Stimulated activated CD8-positive, alpha-beta memory T cell treated with anti-CD3 and anti-CD28 coated beads, Interleukin-2, amount 100 ng/mL, for 48 hours (primary cell): ENCODE data around the gene NBAS.

Experiments
- DNase-seq, 2 donors: peaks; one replicate each; pipeline ENCODE4 v3.0.0-alpha.2; 2020; ENCODE audit warnings: low read depth in 2 of 2

The NBAS gene

DNA sequence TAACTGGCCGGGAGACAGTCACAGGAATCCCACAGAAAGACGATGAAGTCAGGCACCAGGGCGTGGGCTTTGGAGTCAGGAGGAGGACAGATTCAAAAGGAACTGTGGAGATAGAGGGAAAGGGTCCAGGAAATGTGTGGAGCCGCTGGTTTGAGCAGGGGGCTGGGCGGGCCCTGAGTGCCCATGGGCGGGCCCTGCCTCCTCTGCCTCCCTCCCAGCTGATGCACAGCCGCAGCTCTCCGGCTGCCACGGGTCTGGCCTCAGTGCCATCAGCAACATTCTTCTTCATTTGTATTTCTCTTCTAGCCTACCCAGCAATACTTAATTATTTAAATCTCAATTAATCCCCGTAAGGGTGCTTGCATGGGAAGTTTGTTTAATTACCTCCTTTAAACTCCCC is 432.3 kb downstream of the NBAS start:
- DNase-seq = no peak

DNA sequence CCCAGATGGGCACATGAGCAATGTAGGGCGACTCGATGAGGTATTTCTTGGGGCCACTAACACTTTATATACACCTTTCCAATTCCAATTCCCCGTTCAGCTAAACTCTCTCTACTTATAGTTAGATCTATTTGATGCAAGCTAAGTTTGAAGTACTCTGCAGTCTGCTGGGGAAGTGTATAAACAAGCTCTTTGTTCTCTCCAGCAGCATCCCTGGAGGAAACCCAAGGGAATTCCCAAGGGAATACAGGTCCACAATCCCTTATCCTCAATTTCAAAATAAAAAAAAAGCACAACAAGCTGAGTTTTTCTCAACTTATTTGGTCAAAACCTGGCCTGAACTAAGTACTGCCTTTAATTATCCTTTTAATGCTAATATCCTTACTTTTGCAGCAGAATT is 433.3 kb downstream of the NBAS start:
- no peak for DNase-seq

DNA sequence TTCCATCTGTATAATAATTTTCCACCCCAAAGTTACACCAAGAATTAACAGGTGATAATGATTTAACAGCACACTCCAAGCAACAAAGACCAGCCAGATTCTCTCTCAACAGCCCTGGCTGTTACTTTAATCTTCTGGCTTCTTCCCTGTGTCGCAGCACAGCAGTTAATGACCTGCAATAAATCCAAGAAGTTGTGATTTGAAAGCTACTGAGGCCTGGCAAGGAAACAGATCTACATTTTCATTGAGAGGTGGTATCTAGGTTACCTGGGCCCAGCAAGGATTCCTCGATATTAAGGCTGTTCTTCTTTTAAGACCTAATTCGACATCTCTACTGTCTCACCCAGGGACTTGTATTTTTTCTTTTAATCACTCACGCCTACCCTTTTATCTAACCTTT is 433.8 kb downstream of the NBAS start:
- no peak for DNase-seq

DNA sequence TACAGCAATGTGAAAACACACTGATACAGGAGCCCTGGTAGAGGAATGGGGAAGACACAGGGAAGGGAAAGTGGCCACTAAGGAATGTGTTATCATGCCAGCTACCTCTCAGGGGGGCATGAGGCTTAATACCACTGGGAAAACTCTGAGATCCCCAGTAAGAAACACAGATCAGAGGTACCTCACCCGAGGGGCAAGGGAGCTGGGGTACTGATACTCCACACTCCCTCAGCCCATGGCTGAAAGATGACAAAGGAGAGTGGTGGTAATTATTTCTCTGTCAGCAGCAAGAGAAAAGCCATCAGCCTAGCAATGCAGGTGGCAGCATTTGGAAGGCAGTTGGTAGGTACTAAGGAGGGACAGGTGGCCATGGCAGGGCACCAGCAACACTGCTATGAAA is 434.8 kb downstream of the NBAS start:
- no peak for DNase-seq

DNA sequence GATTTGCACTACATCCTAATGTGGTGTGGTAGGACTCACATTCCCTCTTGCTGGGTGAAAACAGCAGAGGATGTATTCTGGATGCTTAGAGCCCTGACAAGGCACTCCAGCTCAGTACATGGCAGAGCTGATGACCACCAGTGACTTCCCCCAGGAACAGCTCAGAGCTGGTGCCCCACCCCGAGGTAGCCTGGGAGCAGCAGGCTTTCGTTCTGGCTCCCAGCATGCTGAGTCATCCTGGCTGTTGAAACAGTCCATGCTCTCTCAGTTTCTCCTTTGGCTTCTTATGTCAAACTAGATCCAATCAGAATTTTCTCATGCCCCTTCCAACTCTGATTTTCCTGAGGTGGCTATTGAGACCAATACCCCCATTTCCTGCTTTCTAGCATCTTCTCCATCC is 438.2 kb downstream of the NBAS start:
- no peak for DNase-seq

DNA sequence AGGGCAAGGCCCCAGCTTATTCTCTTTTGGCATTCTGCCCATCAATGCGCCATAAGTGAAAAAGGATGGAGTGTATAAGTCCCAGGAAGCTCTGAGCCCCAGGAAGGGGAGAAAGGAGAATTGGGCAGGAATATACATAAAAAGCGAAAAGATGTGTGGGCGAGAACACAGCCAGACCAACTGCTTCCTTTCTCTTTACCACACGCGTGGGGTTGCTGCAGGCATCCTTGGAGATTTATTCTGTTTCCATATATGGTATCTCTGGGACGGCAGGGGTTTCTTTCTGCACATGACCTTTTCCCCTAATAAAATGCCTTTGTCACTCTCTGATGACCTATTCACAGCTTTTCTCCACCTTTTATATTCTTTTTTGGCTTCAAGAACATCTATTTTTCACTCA is 440.5 kb downstream of the NBAS start:
- no peak for DNase-seq

DNA sequence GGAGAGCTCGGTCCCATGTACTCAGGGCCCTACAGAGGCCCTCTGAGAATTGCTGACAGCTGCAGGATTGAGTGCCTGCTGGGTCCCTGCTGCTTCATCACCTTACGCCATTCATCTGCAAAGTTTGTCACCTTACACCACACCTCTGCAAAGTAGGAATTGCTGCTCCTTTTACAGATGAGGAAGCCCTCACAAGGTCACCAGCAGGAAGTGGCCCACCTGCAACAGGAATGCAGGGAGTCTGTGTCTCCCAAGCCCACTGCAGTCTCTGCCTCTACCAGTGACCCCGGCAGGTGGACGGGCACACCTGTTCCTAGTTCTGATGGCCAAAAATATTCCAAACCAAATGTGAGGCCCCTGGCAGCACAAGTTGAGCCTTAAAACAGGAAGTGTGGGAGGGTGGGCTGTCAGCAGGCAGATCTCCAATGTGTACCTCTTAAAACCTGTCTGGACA is 441.4 kb downstream of the NBAS start:
- DNase-seq = no peak

DNA sequence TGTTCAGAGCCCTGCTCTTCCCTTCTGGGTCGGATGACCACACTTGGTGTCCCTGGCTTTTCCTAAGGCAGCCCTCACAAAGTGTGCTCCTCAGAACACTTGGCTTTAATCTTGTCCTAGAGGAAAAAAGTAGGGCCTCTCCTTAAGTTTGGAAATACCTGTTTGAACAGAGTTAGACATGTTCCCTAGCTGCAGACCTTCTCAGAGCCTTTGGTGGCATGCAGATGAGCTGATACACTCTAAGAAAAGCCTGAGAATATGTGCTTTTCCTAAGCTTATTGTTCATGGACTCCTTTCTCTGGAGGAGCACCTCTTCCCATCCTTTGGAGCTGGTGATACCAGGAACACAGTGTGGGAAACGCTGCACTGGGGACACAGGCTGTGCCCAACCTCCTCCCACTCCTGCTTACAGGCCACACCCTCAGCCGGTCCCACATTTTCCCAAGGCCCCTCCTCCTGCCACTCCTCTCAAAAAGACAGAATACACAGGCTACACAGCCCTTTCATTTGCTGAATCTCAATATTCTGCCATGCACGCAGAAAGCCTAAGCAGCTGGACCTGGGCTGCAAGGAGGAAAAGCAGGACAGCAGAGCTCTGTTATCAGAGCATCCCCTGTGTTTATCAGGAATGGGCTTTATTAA is 443.6 kb downstream of the NBAS start:
- no peak for DNase-seq
